ENCODE results near the gene PHLDB3.

The PHLDB3 gene

DNA sequence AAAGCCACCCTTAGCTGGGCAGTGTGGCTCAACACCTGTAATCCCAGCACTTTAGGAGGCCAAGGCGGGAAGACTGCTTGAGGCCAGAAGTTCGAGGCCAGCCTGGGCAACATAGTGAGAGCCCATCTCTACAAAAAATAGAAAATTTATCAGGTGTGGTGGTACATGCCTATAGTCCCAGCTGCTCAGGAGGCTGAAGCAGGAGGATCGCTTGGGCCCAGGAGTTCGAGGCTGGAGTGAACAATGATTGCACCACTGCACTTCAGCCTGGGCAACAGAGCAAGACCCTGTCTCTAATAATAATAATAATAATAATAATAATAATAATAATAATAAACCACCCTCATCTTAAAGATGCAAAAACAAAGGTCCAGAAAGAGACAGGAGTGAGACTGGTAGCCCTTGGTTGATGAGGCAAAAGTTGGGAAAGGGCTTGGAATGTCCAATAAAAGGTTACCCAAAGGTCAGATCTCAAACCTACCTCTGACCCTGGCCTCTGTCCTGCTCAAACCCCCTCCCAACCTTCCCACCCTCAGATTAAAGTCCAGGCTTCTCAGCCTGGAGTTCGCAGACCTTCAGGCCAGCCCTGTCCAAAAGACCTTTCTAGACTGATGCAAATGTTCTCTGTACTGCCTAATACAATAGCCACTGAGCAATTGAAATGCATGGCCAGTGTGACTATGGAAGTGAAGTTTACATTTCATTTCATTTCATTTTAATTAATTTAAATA, 37.5 kb upstream of the PHLDB3 start:
- no peak for DNase-seq (ENCODE audit: low read depth in 1 of 2, low spot score in 1 of 2)
- no peak overlapping the region for H3K27ac ChIP-seq (replicated peaks)
- H3K4me3 ChIP-seq (replicated peaks; ENCODE audit: insufficient read depth, low read length), result no peak overlapping the region
- H3K27me3 ChIP-seq (ENCODE audit: insufficient read depth, poor library complexity, severe bottlenecking), result no peaks in the 10 kb centered on the region
- TF ChIP-seq, protein P1, sequence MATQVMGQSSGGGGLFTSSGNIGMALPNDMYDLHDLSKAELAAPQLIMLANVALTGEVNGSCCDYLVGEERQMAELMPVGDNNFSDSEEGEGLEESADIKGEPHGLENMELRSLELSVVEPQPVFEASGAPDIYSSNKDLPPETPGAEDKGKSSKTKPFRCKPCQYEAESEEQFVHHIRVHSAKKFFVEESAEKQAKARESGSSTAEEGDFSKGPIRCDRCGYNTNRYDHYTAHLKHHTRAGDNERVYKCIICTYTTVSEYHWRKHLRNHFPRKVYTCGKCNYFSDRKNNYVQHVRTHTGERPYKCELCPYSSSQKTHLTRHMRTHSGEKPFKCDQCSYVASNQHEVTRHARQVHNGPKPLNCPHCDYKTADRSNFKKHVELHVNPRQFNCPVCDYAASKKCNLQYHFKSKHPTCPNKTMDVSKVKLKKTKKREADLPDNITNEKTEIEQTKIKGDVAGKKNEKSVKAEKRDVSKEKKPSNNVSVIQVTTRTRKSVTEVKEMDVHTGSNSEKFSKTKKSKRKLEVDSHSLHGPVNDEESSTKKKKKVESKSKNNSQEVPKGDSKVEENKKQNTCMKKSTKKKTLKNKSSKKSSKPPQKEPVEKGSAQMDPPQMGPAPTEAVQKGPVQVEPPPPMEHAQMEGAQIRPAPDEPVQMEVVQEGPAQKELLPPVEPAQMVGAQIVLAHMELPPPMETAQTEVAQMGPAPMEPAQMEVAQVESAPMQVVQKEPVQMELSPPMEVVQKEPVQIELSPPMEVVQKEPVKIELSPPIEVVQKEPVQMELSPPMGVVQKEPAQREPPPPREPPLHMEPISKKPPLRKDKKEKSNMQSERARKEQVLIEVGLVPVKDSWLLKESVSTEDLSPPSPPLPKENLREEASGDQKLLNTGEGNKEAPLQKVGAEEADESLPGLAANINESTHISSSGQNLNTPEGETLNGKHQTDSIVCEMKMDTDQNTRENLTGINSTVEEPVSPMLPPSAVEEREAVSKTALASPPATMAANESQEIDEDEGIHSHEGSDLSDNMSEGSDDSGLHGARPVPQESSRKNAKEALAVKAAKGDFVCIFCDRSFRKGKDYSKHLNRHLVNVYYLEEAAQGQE (IDR thresholded peaks at IDR 0.05; ENCODE audit: insufficient replicate concordance, low read depth), result no peak
- TF ChIP-seq, protein P2, sequence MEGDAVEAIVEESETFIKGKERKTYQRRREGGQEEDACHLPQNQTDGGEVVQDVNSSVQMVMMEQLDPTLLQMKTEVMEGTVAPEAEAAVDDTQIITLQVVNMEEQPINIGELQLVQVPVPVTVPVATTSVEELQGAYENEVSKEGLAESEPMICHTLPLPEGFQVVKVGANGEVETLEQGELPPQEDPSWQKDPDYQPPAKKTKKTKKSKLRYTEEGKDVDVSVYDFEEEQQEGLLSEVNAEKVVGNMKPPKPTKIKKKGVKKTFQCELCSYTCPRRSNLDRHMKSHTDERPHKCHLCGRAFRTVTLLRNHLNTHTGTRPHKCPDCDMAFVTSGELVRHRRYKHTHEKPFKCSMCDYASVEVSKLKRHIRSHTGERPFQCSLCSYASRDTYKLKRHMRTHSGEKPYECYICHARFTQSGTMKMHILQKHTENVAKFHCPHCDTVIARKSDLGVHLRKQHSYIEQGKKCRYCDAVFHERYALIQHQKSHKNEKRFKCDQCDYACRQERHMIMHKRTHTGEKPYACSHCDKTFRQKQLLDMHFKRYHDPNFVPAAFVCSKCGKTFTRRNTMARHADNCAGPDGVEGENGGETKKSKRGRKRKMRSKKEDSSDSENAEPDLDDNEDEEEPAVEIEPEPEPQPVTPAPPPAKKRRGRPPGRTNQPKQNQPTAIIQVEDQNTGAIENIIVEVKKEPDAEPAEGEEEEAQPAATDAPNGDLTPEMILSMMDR (IDR thresholded peaks at IDR 0.05; ENCODE audit: insufficient read depth, low read length), result no peak
- TF ChIP-seq GABPA (IDR thresholded peaks at IDR 0.05; ENCODE audit: low read depth) (no peak), POLR2AphosphoS5 (IDR thresholded peaks at IDR 0.05; ENCODE audit: low read depth) (no peak), SPI1 (IDR thresholded peaks at IDR 0.05; ENCODE audit: borderline replicate concordance, low read depth) (no peak)

DNA sequence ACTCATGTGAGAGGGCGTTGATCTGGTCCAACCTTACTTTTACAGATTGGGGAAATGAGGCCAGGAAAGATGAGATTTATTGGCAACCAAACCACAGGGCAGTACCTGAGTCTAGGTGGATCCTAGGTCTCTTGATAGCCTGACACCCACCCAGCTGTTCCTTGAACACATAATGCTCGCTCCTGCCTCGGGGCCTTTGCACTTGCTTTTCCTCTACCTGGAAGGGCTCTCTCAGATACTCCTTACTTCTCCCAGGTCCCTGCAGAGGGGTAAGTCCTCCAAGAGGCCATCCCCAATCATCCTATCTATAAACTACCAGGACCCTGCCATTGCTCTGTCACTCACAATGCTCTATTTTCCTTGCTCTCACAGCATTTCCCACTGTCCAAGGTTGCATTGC, 35.8 kb upstream of the PHLDB3 start:
- no peak overlapping the region for H3K27ac ChIP-seq (replicated peaks)
- TF ChIP-seq POLR2AphosphoS5 (IDR thresholded peaks at IDR 0.05; ENCODE audit: low read depth) (no peak), SPI1 (IDR thresholded peaks at IDR 0.05; ENCODE audit: borderline replicate concordance, low read depth) (no peak), GABPA (IDR thresholded peaks at IDR 0.05; ENCODE audit: low read depth) (no peak)
- TF ChIP-seq, protein P2 (IDR thresholded peaks at IDR 0.05; ENCODE audit: insufficient read depth, low read length), result no peak
- TF ChIP-seq, protein P1 (IDR thresholded peaks at IDR 0.05; ENCODE audit: insufficient replicate concordance, low read depth), result no peak
- no peak overlapping the region for H3K4me3 ChIP-seq (replicated peaks; ENCODE audit: insufficient read depth, low read length)
- DNase-seq (ENCODE audit: low read depth in 1 of 2, low spot score in 1 of 2), result no peak
- H3K27me3 ChIP-seq (ENCODE audit: insufficient read depth, poor library complexity, severe bottlenecking), result no peaks in the 10 kb centered on the region

DNA sequence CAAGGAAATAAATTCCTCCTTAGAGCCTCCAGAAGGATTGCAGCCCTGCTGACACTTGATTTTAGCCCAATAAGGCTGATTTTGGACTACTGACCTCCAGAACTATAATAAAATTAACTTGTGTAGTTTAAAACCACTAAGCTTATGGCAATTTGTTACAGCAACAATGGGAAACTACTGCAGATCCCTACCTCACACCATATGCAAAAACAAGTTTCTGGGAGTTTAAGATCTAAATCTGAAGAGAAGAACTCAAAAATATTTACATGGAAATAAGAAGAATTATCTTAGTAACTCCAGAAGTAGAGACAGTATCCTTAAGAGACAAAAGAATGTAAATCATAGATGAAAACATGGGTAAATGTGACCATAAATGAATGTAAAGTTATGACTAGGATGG, 34.4 kb upstream of the PHLDB3 start:
- no peaks in the 10 kb centered on the region for H3K27me3 ChIP-seq (ENCODE audit: insufficient read depth, poor library complexity, severe bottlenecking)
- no peak for DNase-seq (ENCODE audit: low read depth in 1 of 2, low spot score in 1 of 2)
- no peak overlapping the region for H3K27ac ChIP-seq (replicated peaks)
- H3K4me3 ChIP-seq (replicated peaks; ENCODE audit: insufficient read depth, low read length), result no peak overlapping the region
- TF ChIP-seq SPI1 (IDR thresholded peaks at IDR 0.05; ENCODE audit: borderline replicate concordance, low read depth), result no peak
- TF ChIP-seq, protein P1 (IDR thresholded peaks at IDR 0.05; ENCODE audit: insufficient replicate concordance, low read depth), result no peak
- no peak for TF ChIP-seq POLR2AphosphoS5 (IDR thresholded peaks at IDR 0.05; ENCODE audit: low read depth)
- TF ChIP-seq GABPA (IDR thresholded peaks at IDR 0.05; ENCODE audit: low read depth), result no peak
- TF ChIP-seq, protein P2 (IDR thresholded peaks at IDR 0.05; ENCODE audit: insufficient read depth, low read length), result no peak

Measured in HL-60 (cell line).